ENCODE data around the gene FBXL16.
"Not testable (repeated sequence)": the region's sequence is repeated elsewhere in the genome, so short reads cannot be mapped to it uniquely, and the experiment has no call there.

FBXL16 gene

GRCh38 chr16:746637-747036 lies 41.0 kb upstream of the FBXL16 start:
- Histone ChIP-seq H3K4me1 (ENCODE audit: low read length) (peaks cover 8% of the 10 kb centered on the region), H3K4me3 (ENCODE audit: low read length) (no peak overlapping the region)

GRCh38 chr16:745739-746138 lies 40.1 kb upstream of the FBXL16 start:
- Histone ChIP-seq H3K9me3 (ENCODE audit: insufficient read depth, low read length) (no peaks in the 10 kb centered on the region), H3K4me3 (ENCODE audit: low read length) (no peak overlapping the region), H3K36me3 (replicated peaks; ENCODE audit: low read depth, low read length) (no peaks in the 10 kb centered on the region), H4K20me1 (ENCODE audit: insufficient read depth, low read length) (no peaks in the 10 kb centered on the region), H2AFZ (ENCODE audit: low read depth, low read length) (no peak overlapping the region), H3K4me1 (ENCODE audit: low read length) (peaks cover 5% of the 10 kb centered on the region), H3K27me3 (ENCODE audit: low read depth, low read length) (no peaks in the 10 kb centered on the region), H3K9ac (ENCODE audit: low read length) (no peak overlapping the region), H3K4me2 (ENCODE audit: low read length) (peak overlapping the region; percentile 21), H3K79me2 (ENCODE audit: low read length) (no peaks in the 10 kb centered on the region), H3K27ac (ENCODE audit: low read length) (no peak overlapping the region)
- no peak for TF ChIP-seq EZH2phosphoT487 (IDR thresholded peaks at IDR 0.05; ENCODE audit: low read depth)
- TF ChIP-seq, protein P1, sequence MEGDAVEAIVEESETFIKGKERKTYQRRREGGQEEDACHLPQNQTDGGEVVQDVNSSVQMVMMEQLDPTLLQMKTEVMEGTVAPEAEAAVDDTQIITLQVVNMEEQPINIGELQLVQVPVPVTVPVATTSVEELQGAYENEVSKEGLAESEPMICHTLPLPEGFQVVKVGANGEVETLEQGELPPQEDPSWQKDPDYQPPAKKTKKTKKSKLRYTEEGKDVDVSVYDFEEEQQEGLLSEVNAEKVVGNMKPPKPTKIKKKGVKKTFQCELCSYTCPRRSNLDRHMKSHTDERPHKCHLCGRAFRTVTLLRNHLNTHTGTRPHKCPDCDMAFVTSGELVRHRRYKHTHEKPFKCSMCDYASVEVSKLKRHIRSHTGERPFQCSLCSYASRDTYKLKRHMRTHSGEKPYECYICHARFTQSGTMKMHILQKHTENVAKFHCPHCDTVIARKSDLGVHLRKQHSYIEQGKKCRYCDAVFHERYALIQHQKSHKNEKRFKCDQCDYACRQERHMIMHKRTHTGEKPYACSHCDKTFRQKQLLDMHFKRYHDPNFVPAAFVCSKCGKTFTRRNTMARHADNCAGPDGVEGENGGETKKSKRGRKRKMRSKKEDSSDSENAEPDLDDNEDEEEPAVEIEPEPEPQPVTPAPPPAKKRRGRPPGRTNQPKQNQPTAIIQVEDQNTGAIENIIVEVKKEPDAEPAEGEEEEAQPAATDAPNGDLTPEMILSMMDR (IDR thresholded peaks at IDR 0.05; ENCODE audit: low read depth, low read length) = peak; percentile 74

More at GRCh38 chr16:746637-747036, 41.0 kb upstream of the FBXL16 start:
- H3K4me2 ChIP-seq (ENCODE audit: low read length) = no peak overlapping the region
- no peaks in the 10 kb centered on the region for H3K36me3 ChIP-seq (replicated peaks; ENCODE audit: low read depth, low read length)
- TF ChIP-seq, protein P1 (IDR thresholded peaks at IDR 0.05; ENCODE audit: low read depth, low read length) = no peak
- TF ChIP-seq EZH2phosphoT487 (IDR thresholded peaks at IDR 0.05; ENCODE audit: low read depth) = no peak
- H3K27me3 ChIP-seq (ENCODE audit: low read depth, low read length) = no peaks in the 10 kb centered on the region
- no peak overlapping the region for H3K9ac ChIP-seq (ENCODE audit: low read length)
- H2AFZ ChIP-seq (ENCODE audit: low read depth, low read length) = no peak overlapping the region
- no peaks in the 10 kb centered on the region for H3K79me2 ChIP-seq (ENCODE audit: low read length)
- no peaks in the 10 kb centered on the region for H4K20me1 ChIP-seq (ENCODE audit: insufficient read depth, low read length)
- no peak overlapping the region for H3K27ac ChIP-seq (ENCODE audit: low read length)
- H3K9me3 ChIP-seq (ENCODE audit: insufficient read depth, low read length) = no peaks in the 10 kb centered on the region

DNA sequence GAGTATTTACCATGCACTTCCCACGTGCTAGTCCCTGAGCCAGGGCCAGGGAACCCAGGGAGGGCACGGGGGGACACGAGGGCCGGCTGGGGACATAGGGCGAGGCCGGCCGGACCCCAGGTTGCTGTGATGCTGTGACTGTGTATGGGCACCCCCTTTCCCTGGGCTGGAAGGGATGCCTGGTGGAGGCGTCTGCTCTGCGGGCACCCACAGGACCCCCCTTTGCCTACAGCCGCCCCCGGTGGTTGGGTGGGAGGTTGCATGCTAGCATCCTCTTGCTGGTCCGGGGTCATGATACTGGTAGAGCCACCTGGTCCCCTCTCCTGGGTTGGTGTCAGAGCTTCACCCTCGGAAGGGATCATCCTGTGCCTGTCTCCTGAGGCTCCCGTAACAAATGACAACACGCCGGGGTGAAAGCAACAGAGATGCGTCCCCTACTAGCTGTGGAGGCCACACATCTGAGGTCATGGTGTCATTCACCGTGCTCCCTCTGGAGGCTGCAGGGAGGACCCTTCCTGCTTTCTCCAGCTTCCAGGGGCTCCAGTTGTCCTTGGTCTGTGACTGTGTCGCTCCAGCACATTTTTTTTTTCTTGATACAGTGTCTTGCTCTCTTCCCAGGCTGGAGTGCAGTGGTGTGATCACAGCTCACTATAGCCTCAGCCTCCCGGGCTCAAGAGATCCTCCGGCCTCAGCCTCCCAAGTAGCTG lies 38.3 kb upstream of the FBXL16 start:
- Histone ChIP-seq H3K4me3 (ENCODE audit: low read length) (no peak overlapping the region), H3K9me3 (ENCODE audit: insufficient read depth, low read length) (no peaks in the 10 kb centered on the region), H3K4me2 (ENCODE audit: low read length) (no peak overlapping the region), H3K79me2 (ENCODE audit: low read length) (peaks cover 8% of the 10 kb centered on the region; the same call in 1 of the 2 replicates), H2AFZ (ENCODE audit: low read depth, low read length) (no peak overlapping the region), H3K4me1 (ENCODE audit: low read length) (peaks cover 10% of the 10 kb centered on the region), H4K20me1 (ENCODE audit: insufficient read depth, low read length) (no peaks in the 10 kb centered on the region), H3K36me3 (replicated peaks; ENCODE audit: low read depth, low read length) (no peaks in the 10 kb centered on the region), H3K27ac (ENCODE audit: low read length) (no peak overlapping the region), H3K27me3 (ENCODE audit: low read depth, low read length) (no peaks in the 10 kb centered on the region), H3K9ac (ENCODE audit: low read length) (no peak overlapping the region)
- no peak for TF ChIP-seq EZH2phosphoT487 (IDR thresholded peaks at IDR 0.05; ENCODE audit: low read depth)
- TF ChIP-seq, protein P1 (IDR thresholded peaks at IDR 0.05; ENCODE audit: low read depth, low read length) = no peak

- not testable (repeated sequence) for H3K36me3 ChIP-seq (replicated peaks; ENCODE audit: low read depth, low read length); H3K4me2 ChIP-seq (ENCODE audit: low read length); H3K27ac ChIP-seq (ENCODE audit: low read length); H4K20me1 ChIP-seq (ENCODE audit: insufficient read depth, low read length); H3K4me3 ChIP-seq (ENCODE audit: low read length); H3K79me2 ChIP-seq (ENCODE audit: low read length); H3K9ac ChIP-seq (ENCODE audit: low read length); H3K9me3 ChIP-seq (ENCODE audit: insufficient read depth, low read length); H3K27me3 ChIP-seq (ENCODE audit: low read depth, low read length); H2AFZ ChIP-seq (ENCODE audit: low read depth, low read length)
- peaks cover 11% of the 10 kb centered on the region for H3K4me1 ChIP-seq (ENCODE audit: low read length)
Measured at GRCh38 chr16:742894-743293, 37.3 kb upstream of the FBXL16 start.
